MM.1S (cell line): Measurements from ENCODE around the gene CCDC88C.

Source experiments
- DNase-seq: peaks from one replicate; pipeline ENCODE4 v3.0.0-alpha.2; 2015
- H2AFZ ChIP-seq: fragments of 300-600 bp; sonication (generic); 2 replicates; pipeline ENCODE4 v1.6.0; 2016; ENCODE audit warnings: antibody characterized with exemption, low read length
- H3F3A ChIP-seq: fragments of 300-600 bp; sonication (generic); 2 replicates; pipeline ENCODE4 v1.6.1; 2016; ENCODE audit warnings: mild to moderate bottlenecking, antibody characterized with exemption, low read length, moderate library complexity, mixed read lengths; ENCODE audit not compliant: insufficient read depth
- H3K27ac ChIP-seq: fragments of 300-600 bp; sonication (generic); 2 replicates; pipeline ENCODE4 v1.5.1; 2016; ENCODE audit warnings: mild to moderate bottlenecking, low read length
- H3K27me3 ChIP-seq: fragments of 300-600 bp; sonication (generic); replicated peaks from 2 replicates; pipeline ENCODE4 v1.6.0; 2016; ENCODE audit warnings: low read length; ENCODE audit not compliant: insufficient read depth
- H3K36me3 ChIP-seq: fragments of 300-600 bp; sonication (generic); replicated peaks from 2 replicates; pipeline ENCODE4 v1.6.1; 2016; ENCODE audit warnings: mild to moderate bottlenecking, low read length, mixed read lengths; ENCODE audit not compliant: insufficient read depth
- H3K4me1 ChIP-seq: fragments of 300-600 bp; sonication (generic); 2 replicates; pipeline ENCODE4 v1.6.1; 2016; ENCODE audit warnings: low read length, mixed read lengths
- H3K4me2 ChIP-seq: fragments of 300-600 bp; sonication (generic); 2 replicates; pipeline ENCODE4 v1.6.0; 2016; ENCODE audit warnings: low read depth, low read length
- H3K4me3 ChIP-seq: fragments of 300-600 bp; sonication (generic); 2 replicates; pipeline ENCODE4 v1.5.1; 2016; ENCODE audit warnings: low read length, mixed read lengths
- H3K79me2 ChIP-seq: fragments of 300-600 bp; sonication (generic); 2 replicates; pipeline ENCODE4 v1.6.1; 2016; ENCODE audit warnings: mixed run types, low read length, mixed read lengths
- H3K9ac ChIP-seq: fragments of 300-600 bp; sonication (generic); 2 replicates; pipeline ENCODE4 v1.6.1; 2016; ENCODE audit warnings: low read length, mixed read lengths
- H3K9me2 ChIP-seq: fragments of 300-600 bp; sonication (generic); replicated peaks from 2 replicates; pipeline ENCODE4 v1.6.1; 2016; ENCODE audit warnings: mild to moderate bottlenecking, low read length, mixed read lengths; ENCODE audit not compliant: insufficient read depth
- H3K9me3 ChIP-seq: fragments of 300-600 bp; sonication (generic); replicated peaks from 2 replicates; pipeline ENCODE4 v1.6.1; 2016; ENCODE audit warnings: mild to moderate bottlenecking, low read length, mixed read lengths; ENCODE audit not compliant: insufficient read depth
- H4K20me1 ChIP-seq: fragments of 300-600 bp; sonication (generic); 2 replicates; pipeline ENCODE4 v1.6.1; 2016; ENCODE audit warnings: mild to moderate bottlenecking, low read length, moderate library complexity, mixed read lengths; ENCODE audit not compliant: insufficient read depth
- CTCF ChIP-seq: fragments of 300-600 bp; sonication (generic); IDR thresholded peaks from 2 replicates; pipeline ENCODE4 v1.5.1; 2016; ENCODE audit warnings: antibody characterized with exemption, low read length, mixed read lengths
- EZH2 ChIP-seq: fragments of 300-600 bp; sonication (generic); optimal IDR thresholded peaks from 2 replicates; pipeline ENCODE3; 2017; ENCODE audit warnings: low read depth, mild to moderate bottlenecking, antibody characterized with exemption, low read length, mixed read lengths
- EZH2phosphoT487 ChIP-seq: fragments of 300-600 bp; sonication (generic); IDR thresholded peaks from 2 replicates; pipeline ENCODE4 v1.6.1; 2018; ENCODE audit warnings: antibody characterized with exemption, low read length

Gene CCDC88C

DNA sequence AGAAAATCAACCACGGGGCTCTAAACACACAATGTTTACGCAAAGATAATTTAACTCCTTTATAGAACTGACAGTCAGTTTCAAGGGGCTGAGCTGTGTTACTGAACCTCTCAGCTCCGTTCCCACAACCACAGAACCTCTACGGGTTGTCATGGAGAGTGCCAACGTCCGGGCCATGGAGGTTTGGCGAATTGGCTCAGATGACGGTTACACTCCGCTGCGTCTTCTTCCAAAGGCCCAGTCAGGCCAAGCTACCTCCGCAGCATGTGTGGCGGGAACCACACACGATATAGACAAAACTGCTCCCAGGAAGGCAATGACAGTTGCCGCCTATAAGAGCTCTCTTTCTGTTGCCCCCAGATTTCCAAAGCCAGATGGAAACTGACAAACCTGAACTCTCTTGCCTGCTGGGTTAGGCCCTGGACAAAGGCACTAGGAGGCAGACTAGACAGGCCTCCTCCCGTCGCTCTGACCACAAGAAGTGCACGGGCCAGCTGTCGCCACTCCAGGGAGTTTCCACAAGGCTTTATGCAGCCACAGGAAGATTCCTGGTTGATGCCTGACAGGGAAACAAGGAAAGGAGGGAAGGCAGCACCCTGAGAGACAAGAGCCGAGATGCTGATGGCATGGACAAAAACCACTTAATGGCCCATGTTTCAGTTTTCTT lies 30.3 kb downstream of the CCDC88C start:
- Histone ChIP-seq H3K27ac (peak overlapping the region; percentile 94; the same call in 1 of the 2 replicates), H3K9ac (no peak overlapping the region; the same call in 1 of the 2 replicates), H3K9me2 (no peaks in the 10 kb centered on the region), H4K20me1 (no peaks in the 10 kb centered on the region; the same call in 1 of the 2 replicates), H3K9me3 (no peaks in the 10 kb centered on the region), H2AFZ (no peak overlapping the region), H3K27me3 (no peaks in the 10 kb centered on the region), H3K79me2 (peaks cover 100% of the 10 kb centered on the region), H3K4me2 (peak overlapping the region; percentile 82; the same call in 1 of the 2 replicates), H3K4me3 (no peak overlapping the region), H3F3A (peaks cover 38% of the 10 kb centered on the region), H3K4me1 (peaks cover 81% of the 10 kb centered on the region), H3K36me3 (no peaks in the 10 kb centered on the region)
- no peak for TF ChIP-seq CTCF
- no peak for TF ChIP-seq EZH2
- no peak for TF ChIP-seq EZH2phosphoT487
- DNase-seq = no peak

DNA sequence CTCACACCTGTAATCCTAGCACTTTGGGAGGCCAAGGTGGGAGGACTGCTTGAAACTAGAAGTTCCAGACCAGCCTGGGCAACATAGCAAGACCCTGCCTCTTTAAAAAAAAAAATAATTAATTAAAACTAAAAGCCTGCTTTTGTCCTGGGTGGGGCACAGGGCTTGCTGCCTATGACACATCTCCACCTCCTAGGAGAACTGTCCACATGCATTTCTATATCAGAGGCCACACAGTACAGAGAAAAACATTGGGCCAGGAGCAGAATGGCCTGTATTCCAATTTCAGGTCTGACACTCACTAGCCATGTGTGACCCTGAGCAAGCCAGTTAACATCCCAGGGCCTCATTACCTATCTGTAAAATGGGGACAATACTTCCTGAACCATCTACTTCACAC lies 31.9 kb downstream of the CCDC88C start:
- H3K9me2 ChIP-seq = no peaks in the 10 kb centered on the region
- no peak overlapping the region for H3K4me2 ChIP-seq
- no peaks in the 10 kb centered on the region for H3K27me3 ChIP-seq
- no peak for DNase-seq
- no peak overlapping the region for H3K9ac ChIP-seq
- H3F3A ChIP-seq = peaks cover 32% of the 10 kb centered on the region
- no peaks in the 10 kb centered on the region; the same call in 1 of the 2 replicates for H4K20me1 ChIP-seq
- H3K36me3 ChIP-seq = no peaks in the 10 kb centered on the region
- H3K4me1 ChIP-seq = peaks cover 84% of the 10 kb centered on the region
- no peaks in the 10 kb centered on the region for H3K9me3 ChIP-seq
- H3K79me2 ChIP-seq = peaks cover 100% of the 10 kb centered on the region
- H2AFZ ChIP-seq = no peak overlapping the region
- H3K27ac ChIP-seq = no peak overlapping the region
- no peak overlapping the region for H3K4me3 ChIP-seq
- no peak for TF ChIP-seq CTCF
- TF ChIP-seq EZH2phosphoT487 = no peak
- TF ChIP-seq EZH2 = no peak

GRCh38 chr14:91385224-91385623 lies 32.4 kb downstream of the CCDC88C start:
- no peaks in the 10 kb centered on the region; the same call in 1 of the 2 replicates for H4K20me1 ChIP-seq

More at GRCh38 chr14:91385224-91385623, 32.4 kb downstream of the CCDC88C start:
- Histone ChIP-seq H3K9ac (no peak overlapping the region), H3K4me2 (no peak overlapping the region), H3K27ac (peak overlapping the region; percentile 39; the same call in 1 of the 2 replicates), H3K79me2 (peaks cover 100% of the 10 kb centered on the region), H3K4me3 (no peak overlapping the region), H3K27me3 (no peaks in the 10 kb centered on the region), H3K4me1 (peaks cover 84% of the 10 kb centered on the region), H3K9me2 (no peaks in the 10 kb centered on the region), H3K36me3 (no peaks in the 10 kb centered on the region), H3F3A (peaks cover 32% of the 10 kb centered on the region), H3K9me3 (no peaks in the 10 kb centered on the region), H2AFZ (no peak overlapping the region)
- no peak for DNase-seq
- TF ChIP-seq CTCF (no peak), EZH2 (no peak), EZH2phosphoT487 (no peak)
